ENCODE data around the gene AOPEP.

DNA sequence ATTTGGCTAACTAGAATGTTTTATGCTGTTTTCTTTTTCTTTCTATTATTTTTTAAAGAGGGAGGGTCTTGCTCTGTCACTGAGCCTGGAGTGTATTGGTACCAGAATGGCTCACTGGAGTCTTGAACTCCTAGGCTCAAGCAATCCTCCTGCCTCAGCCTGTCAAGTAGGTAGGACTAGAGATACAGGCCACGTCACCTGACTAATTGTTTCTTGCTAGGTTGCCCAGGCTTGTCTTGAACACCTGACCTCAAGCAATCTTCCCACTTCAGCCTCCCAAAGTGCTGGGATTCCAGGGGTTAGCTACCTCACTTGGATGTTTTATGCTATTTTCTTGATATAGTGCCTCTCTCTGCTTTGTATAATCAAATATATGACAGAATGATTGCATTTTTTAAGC lies 166.2 kb downstream of the AOPEP start:
- TF ChIP-seq REST (IDR thresholded peaks at IDR 0.05; ENCODE audit: borderline replicate concordance) (no peak), SMC3 (conservative IDR thresholded peaks at IDR 0.05; ENCODE audit: poor library complexity) (no peak), EP300 (conservative IDR thresholded peaks at IDR 0.05; ENCODE audit: poor library complexity, severe bottlenecking) (no peak)
